Measurements from ENCODE around the gene NIPA2.

Gene NIPA2

GRCh38 chr15:22839046-22839695 lies 705 bp downstream of the NIPA2 start:
- DNase-seq (ENCODE audit: low read depth, low spot score), result no peak

GRCh38 chr15:22844421-22845288 lies 6.2 kb downstream of the NIPA2 start:
- DNase-seq (ENCODE audit: low read depth, low spot score), result no peak

- no peak for DNase-seq (ENCODE audit: low read depth, low spot score)
These were observed 6.9 kb downstream of the NIPA2 start for GRCh38 chr15:22845289-22845900.

DNA sequence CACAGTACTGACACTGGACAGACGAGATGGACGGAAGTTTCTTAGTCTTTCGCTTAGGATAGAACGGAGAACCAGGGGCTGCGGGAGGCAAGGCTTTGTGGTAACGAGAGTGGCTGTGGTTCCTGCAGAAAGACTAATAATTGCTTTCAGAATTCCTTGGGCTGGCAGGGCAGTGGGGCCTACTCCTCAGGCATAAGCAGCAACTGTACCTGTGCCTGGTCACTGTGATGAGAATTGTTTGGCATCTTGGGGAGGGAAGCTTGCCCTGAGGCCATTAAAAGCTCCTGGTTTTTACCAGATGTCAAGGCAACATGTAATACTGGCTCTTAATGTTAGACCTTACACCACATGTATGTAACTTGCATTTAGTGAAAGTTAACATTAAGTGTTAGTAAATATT lies 7.6 kb downstream of the NIPA2 start:
- DNase-seq (ENCODE audit: low read depth, low spot score), result no peak

GRCh38 chr15:22850055-22850454 lies 11.6 kb downstream of the NIPA2 start:
- DNase-seq (ENCODE audit: low read depth, low spot score), result no peak

DNA sequence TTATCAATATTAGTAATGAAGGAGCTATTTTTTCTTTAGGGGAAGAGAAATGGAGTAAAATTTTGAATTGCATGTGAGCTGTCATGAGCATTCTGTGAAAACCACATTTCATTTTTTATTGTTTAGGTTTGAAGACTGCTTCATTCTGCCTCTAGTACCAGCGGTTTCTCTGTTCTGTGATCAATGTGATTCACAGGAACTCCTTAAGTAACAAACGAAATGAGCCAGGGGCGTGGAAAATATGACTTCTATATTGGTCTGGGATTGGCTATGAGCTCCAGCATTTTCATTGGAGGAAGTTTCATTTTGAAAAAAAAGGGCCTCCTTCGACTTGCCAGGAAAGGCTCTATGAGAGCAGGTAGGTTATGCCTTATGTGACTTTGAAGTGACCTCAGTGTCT lies 13.0 kb downstream of the NIPA2 start:
- DNase-seq (ENCODE audit: low read depth, low spot score), result no peak

GRCh38 chr15:22855791-22856190 lies 17.3 kb downstream of the NIPA2 start:
- DNase-seq (ENCODE audit: low read depth, low spot score), result no peak

- no peak for DNase-seq (ENCODE audit: low read depth, low spot score)
These were observed 18.2 kb downstream of the NIPA2 start for GRCh38 chr15:22856659-22857058.

GRCh38 chr15:22861161-22861560 lies 22.7 kb downstream of the NIPA2 start:
- DNase-seq (ENCODE audit: low read depth, low spot score), result no peak

DNA sequence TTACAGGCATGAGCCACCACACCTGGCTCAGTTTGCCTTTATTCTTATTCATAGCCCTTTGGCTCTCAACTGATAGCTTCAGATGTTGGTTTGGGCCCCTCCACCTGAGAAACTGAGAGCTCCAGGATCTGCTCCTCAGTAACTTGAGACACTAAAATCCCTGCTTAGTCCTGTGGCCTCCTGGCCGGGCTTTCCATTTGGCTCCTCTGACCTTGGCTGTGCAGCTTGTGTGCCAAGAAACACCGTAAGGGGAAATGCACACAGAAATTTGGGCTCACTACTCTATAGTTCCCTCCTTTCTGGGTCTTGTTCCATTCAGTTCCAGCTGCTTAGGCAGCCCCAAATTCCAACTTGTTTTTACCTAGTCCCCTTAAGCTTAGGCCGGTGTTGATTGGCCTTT lies 24.9 kb downstream of the NIPA2 start:
- DNase-seq (ENCODE audit: low read depth, low spot score), result no peak

DNA sequence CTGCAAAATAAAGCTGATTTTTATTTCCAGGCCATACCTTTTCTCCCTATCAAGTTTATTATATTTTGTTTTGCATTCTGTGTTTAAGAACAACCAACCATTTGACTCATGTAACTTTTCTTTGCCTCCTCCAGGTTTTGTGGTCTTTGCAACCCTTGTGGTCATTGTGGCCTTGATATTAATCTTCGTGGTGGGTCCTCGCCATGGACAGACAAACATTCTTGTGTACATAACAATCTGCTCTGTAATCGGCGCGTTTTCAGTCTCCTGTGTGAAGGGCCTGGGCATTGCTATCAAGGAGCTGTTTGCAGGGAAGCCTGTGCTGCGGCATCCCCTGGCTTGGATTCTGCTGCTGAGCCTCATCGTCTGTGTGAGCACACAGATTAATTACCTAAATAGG lies 27.6 kb downstream of the NIPA2 start:
- DNase-seq (ENCODE audit: low read depth, low spot score), result no peak

GRCh38 chr15:22867886-22868285 lies 29.4 kb downstream of the NIPA2 start:
- no peak for DNase-seq (ENCODE audit: low read depth, low spot score)

DNA sequence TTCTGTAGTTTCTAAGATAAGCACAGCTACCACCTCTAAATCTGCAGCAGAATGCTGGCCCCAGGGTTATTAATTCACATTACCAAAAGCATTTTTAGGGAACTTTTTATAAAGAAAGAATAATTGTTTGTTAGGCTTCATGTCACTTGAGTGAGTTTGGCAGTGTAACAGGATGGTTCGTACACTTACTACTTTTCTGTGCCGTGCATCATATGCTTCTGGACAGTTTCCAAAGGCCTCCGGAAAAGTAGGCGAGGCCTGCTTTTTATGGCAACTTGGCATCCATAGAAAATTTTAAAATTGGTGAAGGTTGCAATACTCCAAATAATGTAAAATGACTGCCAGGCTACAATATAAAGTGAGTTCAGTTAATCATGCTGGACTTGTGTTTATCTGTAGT lies 30.0 kb downstream of the NIPA2 start:
- no peak for DNase-seq (ENCODE audit: low read depth, low spot score)

DNA sequence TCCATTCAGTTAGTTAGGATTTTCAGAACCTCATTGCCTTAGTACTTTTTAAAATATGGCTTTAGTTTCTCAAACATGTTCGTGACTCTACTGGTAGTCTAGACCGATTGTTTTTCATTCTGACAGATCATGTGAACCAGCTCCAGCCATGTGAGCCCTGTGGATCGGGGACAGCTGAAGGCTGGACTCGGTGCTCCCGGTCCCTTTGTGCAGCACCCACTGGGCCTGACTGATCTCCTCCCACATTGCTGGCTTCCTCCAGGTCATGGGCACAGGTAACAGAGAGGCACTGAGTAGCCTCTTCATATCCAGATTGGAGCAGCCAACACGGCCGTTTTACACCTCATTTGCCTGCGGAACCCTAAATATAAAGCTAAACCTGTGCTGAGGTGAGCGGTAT lies 30.5 kb downstream of the NIPA2 start:
- DNase-seq (ENCODE audit: low read depth, low spot score), result no peak

DNA sequence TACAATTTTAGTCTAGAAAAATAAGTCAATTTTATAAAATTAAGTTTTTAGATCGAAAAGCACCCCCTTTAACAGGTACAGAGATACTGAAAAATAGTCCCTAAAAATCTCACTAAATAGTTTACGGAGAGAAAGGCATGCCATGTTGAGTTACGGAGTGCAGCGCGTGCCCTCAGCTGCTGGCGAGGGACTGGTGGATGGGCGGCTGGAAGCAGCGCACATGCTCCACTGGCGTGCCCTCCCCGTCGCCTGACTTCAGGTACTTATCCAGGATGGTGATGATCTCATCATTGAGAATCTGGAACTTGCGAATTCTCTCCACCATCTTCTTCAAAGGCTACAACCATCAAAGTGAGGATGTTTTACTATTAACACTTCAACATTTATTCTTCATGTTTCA lies 31.4 kb downstream of the NIPA2 start:
- DNase-seq (ENCODE audit: low read depth, low spot score), result no peak

GRCh38 chr15:22870865-22871264 lies 32.4 kb downstream of the NIPA2 start:
- no peak for DNase-seq (ENCODE audit: low read depth, low spot score)

DNA sequence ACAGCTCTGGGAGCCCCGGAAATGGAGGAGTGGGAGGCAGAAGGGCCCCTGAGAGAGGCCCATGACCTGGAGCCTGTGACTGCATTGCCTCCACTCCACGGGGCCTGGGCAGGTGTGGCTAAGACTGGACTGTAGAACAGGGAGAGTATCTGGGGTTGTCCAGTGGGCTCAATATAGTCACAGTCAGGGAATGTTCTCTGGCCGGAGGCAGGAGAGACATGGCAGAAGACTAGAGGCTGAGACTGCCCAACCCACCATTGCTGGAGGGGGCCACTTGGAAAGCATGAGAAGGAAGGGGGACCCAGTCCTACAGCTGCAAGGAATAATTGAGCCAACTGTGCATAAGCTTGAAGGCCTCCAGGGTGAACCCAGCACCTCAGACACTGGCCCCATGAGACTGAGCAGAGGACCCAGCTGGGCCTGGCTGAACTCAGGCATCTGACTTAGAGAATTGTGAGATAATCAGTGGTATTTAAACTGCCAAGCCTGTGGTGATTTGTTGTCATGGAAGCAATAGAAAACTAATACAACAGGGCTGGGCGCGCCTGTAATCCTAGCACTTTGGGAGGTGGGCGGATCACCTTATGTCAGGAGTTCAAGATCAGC lies 33.1 kb downstream of the NIPA2 start:
- no peak for DNase-seq (ENCODE audit: low read depth, low spot score)

- no peak for DNase-seq (ENCODE audit: low read depth, low spot score)
These were observed 34.7 kb downstream of the NIPA2 start for GRCh38 chr15:22872936-22873701.

- no peak for DNase-seq (ENCODE audit: low read depth, low spot score)
These were observed 35.4 kb downstream of the NIPA2 start for GRCh38 chr15:22873841-22874240.

DNA sequence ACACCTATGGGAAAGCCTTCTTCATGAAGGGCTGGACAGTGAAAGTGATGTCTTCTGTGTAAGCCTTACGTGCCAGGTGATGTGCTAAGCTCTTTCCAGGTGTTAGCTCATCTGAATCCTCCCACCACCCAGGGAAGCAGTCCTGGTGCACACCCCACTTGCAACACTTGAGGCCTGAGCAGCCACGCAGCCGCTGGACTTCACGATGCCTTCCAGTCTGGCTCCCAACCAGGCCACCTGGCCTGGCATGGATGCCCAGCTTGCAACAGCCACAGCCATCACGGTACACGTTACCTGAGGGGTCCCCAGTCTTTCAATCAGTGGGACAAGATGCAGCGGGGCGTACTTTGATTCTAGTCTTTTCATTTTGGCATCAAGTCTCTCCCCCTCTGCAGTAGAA lies 35.8 kb downstream of the NIPA2 start:
- no peak for DNase-seq (ENCODE audit: low read depth, low spot score)

DNA sequence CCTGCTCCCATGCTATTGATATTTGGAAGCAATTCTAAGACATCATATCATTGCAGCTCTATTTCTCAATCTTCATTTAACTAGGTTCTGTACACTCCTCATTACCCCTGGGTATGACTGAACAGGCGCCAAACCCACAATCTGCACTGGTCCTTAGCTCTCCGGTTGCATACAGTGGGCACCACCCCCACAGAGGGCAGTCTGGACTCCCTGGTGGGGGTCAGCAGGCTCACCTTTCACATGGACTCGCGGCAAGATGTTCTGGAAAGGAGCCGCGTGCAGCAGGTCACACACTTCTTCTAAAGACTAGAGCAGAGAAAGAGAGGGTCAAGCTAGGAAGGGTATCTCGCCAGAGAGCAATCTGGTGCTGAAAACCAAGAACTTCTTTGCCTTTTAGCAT lies 36.5 kb downstream of the NIPA2 start:
- DNase-seq (ENCODE audit: low read depth, low spot score), result no peak

DNA sequence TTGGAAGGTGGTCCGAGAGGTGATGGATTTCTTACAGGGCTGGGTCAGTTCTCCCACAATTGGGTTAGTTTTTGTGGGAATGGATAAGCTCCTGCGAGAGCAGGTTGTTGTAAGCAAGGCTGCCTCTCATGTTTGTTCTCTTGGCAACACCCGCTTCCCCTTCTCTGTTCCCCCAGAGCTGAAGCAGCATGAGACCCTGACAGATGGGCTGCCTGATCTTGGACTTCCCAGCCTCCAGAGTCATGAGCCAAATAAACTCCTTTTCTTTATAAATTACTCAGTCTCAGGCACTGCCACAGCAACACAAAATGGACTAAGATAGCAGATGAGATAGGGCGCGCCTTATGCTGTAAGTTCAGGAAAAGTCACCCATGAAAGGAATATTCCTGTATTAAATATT lies 38.7 kb downstream of the NIPA2 start:
- no peak for DNase-seq (ENCODE audit: low read depth, low spot score)

Data from brain pericyte (primary cell).